H1 (cell line): ENCODE measurements around the gene GPR17. TPM values are rescaled to one million over a fixed set of nuclear protein-coding genes. Genes with fewer than 3 reads are reported as not detected.

Experiments used
- CTCF ChIA-PET: fragments of 300-600 bp; sonication (Branson Sonifier 250); formaldehyde crosslinking; loops from one replicate; lab custom pipeline; 2021; ENCODE audit not compliant: partially characterized antibody; lab: Charles Lee
- POLR2A ChIA-PET: fragments of 300-600 bp; sonication (Branson Sonifier 250); formaldehyde crosslinking; loops from one replicate; lab custom pipeline; 2021; ENCODE audit warnings: inconsistent platforms; ENCODE audit not compliant: partially characterized antibody; lab: Charles Lee
- DNase-seq, 2 experiments: peaks; one replicate each; pipeline versions ENCODE4 v3.0.0 to v3.0.0-alpha.2; 2010 to 2022; ENCODE audit warnings: low spot score in 2 of 2, low read depth in 1 of 2, mixed read lengths in 1 of 2
- FAIRE-seq: peaks from 2 replicates; lab custom pipeline; 2011; peaks lifted over from hg19 to GRCh38; lab: Jason Lieb, UNC
- H2AFZ ChIP-seq: 2 replicates; pipeline ENCODE4 v1.8.1; 2012; ENCODE audit warnings: low read length, inconsistent platforms
- H2AK5ac ChIP-seq: 2 replicates; pipeline ENCODE4 v1.6.1; 2013; ENCODE audit warnings: low read depth, low read length
- H2BK120ac ChIP-seq: replicated peaks from 2 replicates; pipeline ENCODE3; 2013; ENCODE audit warnings: low read depth, low read length, inconsistent platforms
- H2BK12ac ChIP-seq: 2 replicates; pipeline ENCODE4 v1.6.1; 2013; ENCODE audit warnings: low read depth, low read length
- H2BK15ac ChIP-seq: 2 replicates; pipeline ENCODE4 v1.6.1; 2013; ENCODE audit warnings: low read length
- H2BK20ac ChIP-seq: 2 replicates; pipeline ENCODE4 v1.6.1; 2013; ENCODE audit warnings: low read length
- H2BK5ac ChIP-seq: 2 replicates; pipeline ENCODE4 v1.6.1; 2013; ENCODE audit warnings: low read depth, low read length
- H3K14ac ChIP-seq: 2 replicates; pipeline ENCODE4 v1.6.1; 2013; ENCODE audit warnings: inconsistent platforms; ENCODE audit not compliant: insufficient read length
- H3K18ac ChIP-seq: 2 replicates; pipeline ENCODE4 v1.6.1; 2013; ENCODE audit warnings: low read length; ENCODE audit errors: extremely low read depth
- H3K23ac ChIP-seq: 2 replicates; pipeline ENCODE4 v1.6.1; 2013; ENCODE audit warnings: inconsistent platforms; ENCODE audit not compliant: insufficient read length
- H3K23me2 ChIP-seq: 2 replicates; pipeline ENCODE4 v1.6.1; 2013; ENCODE audit warnings: low read depth, low read length
- H3K27ac ChIP-seq: 2 replicates; pipeline ENCODE4 v1.6.1; 2011; ENCODE audit warnings: low read depth, low read length, inconsistent platforms
- H3K27me3 ChIP-seq, 4 experiments: replicated peaks in 1 of 4; 1 replicate in 1 of 4; 2 replicates in 3 of 4; pipeline versions ENCODE4 v1.6.1 to v1.8.1; 2011 to 2013; ENCODE audit warnings: low read length in 3 of 4, mild to moderate bottlenecking in 3 of 4, inconsistent platforms in 2 of 4, mixed read lengths in 2 of 4, moderate library complexity in 1 of 4; ENCODE audit not compliant: control insufficient read depth in 3 of 4, insufficient read depth in 3 of 4; ENCODE audit errors: extremely low read depth in 1 of 4
- H3K36me3 ChIP-seq, 4 experiments: 2 replicates each; pipeline versions ENCODE4 v1.6.1 to v1.8.1; 2011 to 2013; ENCODE audit warnings: mild to moderate bottlenecking in 4 of 4, low read length in 3 of 4, moderate library complexity in 2 of 4, control low read depth in 1 of 4, inconsistent platforms in 1 of 4; ENCODE audit not compliant: insufficient read depth in 4 of 4, control insufficient read depth in 2 of 4
- H3K4ac ChIP-seq: replicated peaks from 2 replicates; pipeline ENCODE3; 2013; ENCODE audit warnings: low read length, low read depth, mixed read lengths, inconsistent platforms; ENCODE audit not compliant: insufficient read length
- H3K4me1 ChIP-seq, 4 experiments: replicated peaks in 1 of 4; 1 replicate in 1 of 4; 2 replicates in 3 of 4; pipeline versions ENCODE4 v1.6.1 to v1.8.1; 2011 to 2013; ENCODE audit warnings: low read length in 3 of 4, inconsistent platforms in 2 of 4, mixed read lengths in 1 of 4; ENCODE audit not compliant: insufficient read depth in 4 of 4, control insufficient read depth in 3 of 4
- H3K4me2 ChIP-seq, 2 experiments: 2 replicates each; pipeline versions ENCODE4 v1.6.1 to v1.8.1; 2011 to 2013; ENCODE audit warnings: low read depth in 2 of 2, low read length in 2 of 2, control low read depth in 1 of 2, inconsistent platforms in 1 of 2, mild to moderate bottlenecking in 1 of 2; ENCODE audit not compliant: insufficient read depth in 1 of 2
- H3K4me3 ChIP-seq, 4 experiments: fragments of 200-600, 300-600 bp in 1 of 4; sonication (generic), shearing (Covaris generic), sonication (Bioruptor Twin) in 1 of 4; 2 replicates each; pipeline versions ENCODE4 v1.5.1 to v1.8.1; 2011 to 2016; ENCODE audit warnings: low read length in 4 of 4, low read depth in 3 of 4, control low read depth in 2 of 4, inconsistent platforms in 2 of 4, mild to moderate bottlenecking in 2 of 4, mixed read lengths in 1 of 4, moderate library complexity in 1 of 4; ENCODE audit not compliant: insufficient read depth in 2 of 4; ENCODE audit errors: extremely low read depth in 1 of 4
- H3K56ac ChIP-seq: replicated peaks from 2 replicates; pipeline ENCODE3; 2013; ENCODE audit warnings: low read depth, mild to moderate bottlenecking, mixed read lengths, low read length, inconsistent platforms; ENCODE audit not compliant: insufficient read length
- H3K79me1 ChIP-seq: 2 replicates; pipeline ENCODE4 v1.6.1; 2013; ENCODE audit warnings: low read depth, low read length, control low read depth
- H3K79me2 ChIP-seq, 2 experiments: 2 replicates each; pipeline versions ENCODE4 v1.6.1 to v1.8.1; 2012 to 2013; ENCODE audit warnings: low read length in 2 of 2, mild to moderate bottlenecking in 2 of 2, inconsistent platforms in 1 of 2; ENCODE audit not compliant: insufficient read depth in 2 of 2, control insufficient read depth in 1 of 2
- H3K9ac ChIP-seq, 4 experiments: replicated peaks in 1 of 4; 1 replicate in 1 of 4; 2 replicates in 3 of 4; pipeline versions ENCODE4 v1.6.1 to v1.8.1; 2011 to 2013; ENCODE audit warnings: low read depth in 3 of 4, low read length in 3 of 4, control low read depth in 2 of 4, mild to moderate bottlenecking in 2 of 4, moderate library complexity in 2 of 4, inconsistent platforms in 1 of 4; ENCODE audit errors: extremely low read depth in 1 of 4
- H3K9me3 ChIP-seq, 2 experiments: 2 replicates each; pipeline versions ENCODE4 v1.6.1 to v1.8.1; 2012 to 2013; ENCODE audit warnings: mild to moderate bottlenecking in 2 of 2, moderate library complexity in 2 of 2, control low read depth in 1 of 2, inconsistent platforms in 1 of 2, low read depth in 1 of 2, low read length in 1 of 2, mixed read lengths in 1 of 2; ENCODE audit not compliant: insufficient read depth in 2 of 2
- H4K20me1 ChIP-seq, 2 experiments: replicated peaks in 1 of 2; 2 replicates each; pipeline versions ENCODE3 to v1.8.1; 2011 to 2013; ENCODE audit warnings: inconsistent platforms in 2 of 2, low read length in 2 of 2, mild to moderate bottlenecking in 1 of 2; ENCODE audit not compliant: insufficient read depth in 2 of 2, control insufficient read depth in 1 of 2
- H4K5ac ChIP-seq: 2 replicates; pipeline ENCODE4 v1.6.1; 2013; ENCODE audit warnings: low read length, low read depth, mixed read lengths, inconsistent platforms; ENCODE audit not compliant: insufficient read length
- H4K8ac ChIP-seq: 2 replicates; pipeline ENCODE4 v1.8.0; 2013; ENCODE audit warnings: mild to moderate bottlenecking, moderate library complexity, low read length, inconsistent platforms; ENCODE audit not compliant: insufficient read depth; ENCODE audit errors: extremely low read depth
- H4K91ac ChIP-seq: replicated peaks from 2 replicates; pipeline ENCODE3; 2013; ENCODE audit warnings: low read length, mixed read lengths, inconsistent platforms; ENCODE audit not compliant: insufficient read length
- BRCA1 ChIP-seq: IDR thresholded peaks from 2 replicates; pipeline ENCODE4 v1.6.1; 2012; ENCODE audit warnings: low read depth, low read length, improper control_type of control experiment
- KDM1A ChIP-seq: fragments of 200-600, 300-600 bp; sonication (generic); IDR thresholded peaks from 2 replicates; pipeline ENCODE4 v1.7.1; 2016; ENCODE audit warnings: mild to moderate bottlenecking, low read length, borderline replicate concordance
- TBP ChIP-seq: IDR thresholded peaks from 2 replicates; pipeline ENCODE4 v1.6.1; 2011; ENCODE audit warnings: low read depth, low read length, improper control_type of control experiment
- TEAD4 ChIP-seq: IDR thresholded peaks from 2 replicates; pipeline ENCODE4 v1.6.1; 2012; ENCODE audit warnings: low read depth, low read length, inconsistent platforms, mixed read lengths
- WGBS, 2 experiments: shearing (Covaris generic) in 1 of 2; methylation state at CpG; one replicate each; pipeline versions ENCODE4 v1.1.6 to v1.1.7; 2013 to 2015; ENCODE audit warnings: low lambda C conversion rate in 2 of 2, mixed read lengths in 2 of 2, inconsistent platforms in 1 of 2, low coverage in 1 of 2, missing lambda C conversion rate in 1 of 2; ENCODE audit not compliant: insufficient replicate concordance in 2 of 2, insufficient coverage in 1 of 2, insufficient read length in 1 of 2; ENCODE audit errors: extremely low coverage in 1 of 2, missing lambda C conversion rate in 1 of 2; 5-methylcytosine and 5-hydroxymethylcytosine counted together
- polyA plus RNA-seq, 7 experiments: library from polyadenylated mRNA; depleted of rRNA in 3 of 7; stranded (reverse) in 5 of 7; unstranded in 2 of 7; fragments of >200 nt in 5 of 7; fragments of 200-250 nt in 2 of 7; gene quantifications; 1 replicate in 5 of 7; 2 replicates in 1 of 7; 4 replicates in 1 of 7; pipeline versions ENCODE4 v1.2.1 to v1.2.3, GENCODE V29; 2011 to 2013; ENCODE audit warnings: missing spikeins in 2 of 7, mixed read lengths in 2 of 7
- total RNA-seq: library from RNA; stranded (reverse); fragmentation: NEBNext Ultra II Directional; extraction: Animal tissue kit (Norgen Biotek cat#: 25700); gene quantifications from 2 replicates; pipeline ENCODE4 v1.2.1, GENCODE V29; 2021

GPR17 gene
- total and polyA plus RNA-seq, 2 of the 8 experiments (the other 6 are each of a cell fraction or from before 2014, with no cell fraction given) = 0.03 TPM; not detected in 1

GRCh38 chr2:127642706-127643438 lies 3.1 kb upstream of the GPR17 start:
- H3K4me3 ChIP-seq = no peak overlapping the region
- H3K27me3 ChIP-seq = no peaks in the 10 kb centered on the region
- TF ChIP-seq BRCA1 (no peak), TEAD4 (no peak), KDM1A (no peak), TBP (no peak)
- no peak overlapping the region for H4K5ac ChIP-seq
- H2BK5ac ChIP-seq = no peak overlapping the region
- H2BK15ac ChIP-seq = no peak overlapping the region
- POLR2A ChIA-PET = interaction anchor here (1.2 kb wide), 1 partner anchor 90 kb away, joined by 3 read pairs; no protein-coding TSS in a partner anchor
- H3K23me2 ChIP-seq = no peaks in the 10 kb centered on the region
- H3K4ac ChIP-seq = no peak overlapping the region
- no peaks in the 10 kb centered on the region for H4K20me1 ChIP-seq
- DNase-seq (no peak), FAIRE-seq (no peak)
- H4K8ac ChIP-seq = no peak overlapping the region; the same call in 1 of the 2 replicates
- H2AFZ ChIP-seq = no peak overlapping the region
- H4K91ac ChIP-seq = no peak overlapping the region
- H3K27ac ChIP-seq = no peak overlapping the region
- no peak overlapping the region for H3K14ac ChIP-seq
- H3K4me1 ChIP-seq = peaks cover 0 to 13% (median 5%) of the 10 kb centered on the region in 4 experiments; a peak in 6 of 7 replicates
- CTCF ChIA-PET = interaction anchor here (1.1 to 13.7 kb wide), 4 partner anchors 9 to 53 kb away, joined by 3 to 160 read pairs (median 61); no protein-coding TSS in a partner anchor
- no peak overlapping the region for H3K4me2 ChIP-seq
- no peak overlapping the region for H2BK12ac ChIP-seq
- no peak overlapping the region for H2BK120ac ChIP-seq
- no peaks in the 10 kb centered on the region for H3K9me3 ChIP-seq
- no peak overlapping the region for H2AK5ac ChIP-seq
- H3K56ac ChIP-seq = no peak overlapping the region
- no peaks in the 10 kb centered on the region for H3K79me1 ChIP-seq
- no peak overlapping the region for H2BK20ac ChIP-seq
- WGBS, 2 experiments = 87% methylated on average over 16 of the region's 17 CpGs; no CpG with 5 or more reads in 1 of the 2 experiments
- H3K18ac ChIP-seq = no peak overlapping the region
- H3K36me3 ChIP-seq = no peaks in the 10 kb centered on the region
- no peak overlapping the region for H3K23ac ChIP-seq
- no peaks in the 10 kb centered on the region for H3K79me2 ChIP-seq
- no peak overlapping the region for H3K9ac ChIP-seq
